H1 (cell line): ENCODE data around the gene TMEM236. TPM values are rescaled to one million over a fixed set of nuclear protein-coding genes. Genes with fewer than 3 reads are reported as not detected.

ENCODE experiments used
- CTCF ChIA-PET: fragments of 300-600 bp; sonication (Branson Sonifier 250); formaldehyde crosslinking; loops from one replicate; lab custom pipeline; 2021; ENCODE audit not compliant: partially characterized antibody; lab: Charles Lee
- POLR2A ChIA-PET: fragments of 300-600 bp; sonication (Branson Sonifier 250); formaldehyde crosslinking; loops from one replicate; lab custom pipeline; 2021; ENCODE audit warnings: inconsistent platforms; ENCODE audit not compliant: partially characterized antibody; lab: Charles Lee
- DNase-seq, 2 experiments: peaks; one replicate each; pipeline versions ENCODE4 v3.0.0 to v3.0.0-alpha.2; 2010 to 2022; ENCODE audit warnings: low spot score in 2 of 2, low read depth in 1 of 2, mixed read lengths in 1 of 2
- FAIRE-seq: peaks from 2 replicates; lab custom pipeline; 2011; peaks lifted over from hg19 to GRCh38; lab: Jason Lieb, UNC
- H2AFZ ChIP-seq: 2 replicates; pipeline ENCODE4 v1.8.1; 2012; ENCODE audit warnings: low read length, inconsistent platforms
- H2AK5ac ChIP-seq: 2 replicates; pipeline ENCODE4 v1.6.1; 2013; ENCODE audit warnings: low read depth, low read length
- H2BK120ac ChIP-seq: replicated peaks from 2 replicates; pipeline ENCODE3; 2013; ENCODE audit warnings: low read depth, low read length, inconsistent platforms
- H2BK12ac ChIP-seq: 2 replicates; pipeline ENCODE4 v1.6.1; 2013; ENCODE audit warnings: low read depth, low read length
- H2BK15ac ChIP-seq: 2 replicates; pipeline ENCODE4 v1.6.1; 2013; ENCODE audit warnings: low read length
- H2BK20ac ChIP-seq: 2 replicates; pipeline ENCODE4 v1.6.1; 2013; ENCODE audit warnings: low read length
- H2BK5ac ChIP-seq: 2 replicates; pipeline ENCODE4 v1.6.1; 2013; ENCODE audit warnings: low read depth, low read length
- H3K14ac ChIP-seq: 2 replicates; pipeline ENCODE4 v1.6.1; 2013; ENCODE audit warnings: inconsistent platforms; ENCODE audit not compliant: insufficient read length
- H3K18ac ChIP-seq: 2 replicates; pipeline ENCODE4 v1.6.1; 2013; ENCODE audit warnings: low read length; ENCODE audit errors: extremely low read depth
- H3K23ac ChIP-seq: 2 replicates; pipeline ENCODE4 v1.6.1; 2013; ENCODE audit warnings: inconsistent platforms; ENCODE audit not compliant: insufficient read length
- H3K23me2 ChIP-seq: 2 replicates; pipeline ENCODE4 v1.6.1; 2013; ENCODE audit warnings: low read depth, low read length
- H3K27ac ChIP-seq: 2 replicates; pipeline ENCODE4 v1.6.1; 2011; ENCODE audit warnings: low read depth, low read length, inconsistent platforms
- H3K27me3 ChIP-seq, 4 experiments: replicated peaks in 1 of 4; 1 replicate in 1 of 4; 2 replicates in 3 of 4; pipeline versions ENCODE4 v1.6.1 to v1.8.1; 2011 to 2013; ENCODE audit warnings: low read length in 3 of 4, mild to moderate bottlenecking in 3 of 4, inconsistent platforms in 2 of 4, mixed read lengths in 2 of 4, moderate library complexity in 1 of 4; ENCODE audit not compliant: control insufficient read depth in 3 of 4, insufficient read depth in 3 of 4; ENCODE audit errors: extremely low read depth in 1 of 4
- H3K36me3 ChIP-seq, 4 experiments: 2 replicates each; pipeline versions ENCODE4 v1.6.1 to v1.8.1; 2011 to 2013; ENCODE audit warnings: mild to moderate bottlenecking in 4 of 4, low read length in 3 of 4, moderate library complexity in 2 of 4, control low read depth in 1 of 4, inconsistent platforms in 1 of 4; ENCODE audit not compliant: insufficient read depth in 4 of 4, control insufficient read depth in 2 of 4
- H3K4ac ChIP-seq: replicated peaks from 2 replicates; pipeline ENCODE3; 2013; ENCODE audit warnings: low read length, low read depth, mixed read lengths, inconsistent platforms; ENCODE audit not compliant: insufficient read length
- H3K4me1 ChIP-seq, 4 experiments: replicated peaks in 1 of 4; 1 replicate in 1 of 4; 2 replicates in 3 of 4; pipeline versions ENCODE4 v1.6.1 to v1.8.1; 2011 to 2013; ENCODE audit warnings: low read length in 3 of 4, inconsistent platforms in 2 of 4, mixed read lengths in 1 of 4; ENCODE audit not compliant: insufficient read depth in 4 of 4, control insufficient read depth in 3 of 4
- H3K4me2 ChIP-seq, 2 experiments: 2 replicates each; pipeline versions ENCODE4 v1.6.1 to v1.8.1; 2011 to 2013; ENCODE audit warnings: low read depth in 2 of 2, low read length in 2 of 2, control low read depth in 1 of 2, inconsistent platforms in 1 of 2, mild to moderate bottlenecking in 1 of 2; ENCODE audit not compliant: insufficient read depth in 1 of 2
- H3K4me3 ChIP-seq, 4 experiments: fragments of 200-600, 300-600 bp in 1 of 4; sonication (generic), shearing (Covaris generic), sonication (Bioruptor Twin) in 1 of 4; 2 replicates each; pipeline versions ENCODE4 v1.5.1 to v1.8.1; 2011 to 2016; ENCODE audit warnings: low read length in 4 of 4, low read depth in 3 of 4, control low read depth in 2 of 4, inconsistent platforms in 2 of 4, mild to moderate bottlenecking in 2 of 4, mixed read lengths in 1 of 4, moderate library complexity in 1 of 4; ENCODE audit not compliant: insufficient read depth in 2 of 4; ENCODE audit errors: extremely low read depth in 1 of 4
- H3K56ac ChIP-seq: replicated peaks from 2 replicates; pipeline ENCODE3; 2013; ENCODE audit warnings: low read depth, mild to moderate bottlenecking, mixed read lengths, low read length, inconsistent platforms; ENCODE audit not compliant: insufficient read length
- H3K79me1 ChIP-seq: 2 replicates; pipeline ENCODE4 v1.6.1; 2013; ENCODE audit warnings: low read depth, low read length, control low read depth
- H3K79me2 ChIP-seq, 2 experiments: 2 replicates each; pipeline versions ENCODE4 v1.6.1 to v1.8.1; 2012 to 2013; ENCODE audit warnings: low read length in 2 of 2, mild to moderate bottlenecking in 2 of 2, inconsistent platforms in 1 of 2; ENCODE audit not compliant: insufficient read depth in 2 of 2, control insufficient read depth in 1 of 2
- H3K9ac ChIP-seq, 4 experiments: replicated peaks in 1 of 4; 1 replicate in 1 of 4; 2 replicates in 3 of 4; pipeline versions ENCODE4 v1.6.1 to v1.8.1; 2011 to 2013; ENCODE audit warnings: low read depth in 3 of 4, low read length in 3 of 4, control low read depth in 2 of 4, mild to moderate bottlenecking in 2 of 4, moderate library complexity in 2 of 4, inconsistent platforms in 1 of 4; ENCODE audit errors: extremely low read depth in 1 of 4
- H3K9me3 ChIP-seq, 2 experiments: 2 replicates each; pipeline versions ENCODE4 v1.6.1 to v1.8.1; 2012 to 2013; ENCODE audit warnings: mild to moderate bottlenecking in 2 of 2, moderate library complexity in 2 of 2, control low read depth in 1 of 2, inconsistent platforms in 1 of 2, low read depth in 1 of 2, low read length in 1 of 2, mixed read lengths in 1 of 2; ENCODE audit not compliant: insufficient read depth in 2 of 2
- H4K20me1 ChIP-seq, 2 experiments: replicated peaks in 1 of 2; 2 replicates each; pipeline versions ENCODE3 to v1.8.1; 2011 to 2013; ENCODE audit warnings: inconsistent platforms in 2 of 2, low read length in 2 of 2, mild to moderate bottlenecking in 1 of 2; ENCODE audit not compliant: insufficient read depth in 2 of 2, control insufficient read depth in 1 of 2
- H4K5ac ChIP-seq: 2 replicates; pipeline ENCODE4 v1.6.1; 2013; ENCODE audit warnings: low read length, low read depth, mixed read lengths, inconsistent platforms; ENCODE audit not compliant: insufficient read length
- H4K8ac ChIP-seq: 2 replicates; pipeline ENCODE4 v1.8.0; 2013; ENCODE audit warnings: mild to moderate bottlenecking, moderate library complexity, low read length, inconsistent platforms; ENCODE audit not compliant: insufficient read depth; ENCODE audit errors: extremely low read depth
- H4K91ac ChIP-seq: replicated peaks from 2 replicates; pipeline ENCODE3; 2013; ENCODE audit warnings: low read length, mixed read lengths, inconsistent platforms; ENCODE audit not compliant: insufficient read length
- E2F6 ChIP-seq: IDR thresholded peaks from 2 replicates; pipeline ENCODE4 v1.6.1; 2012; ENCODE audit warnings: inconsistent platforms
- KDM1A ChIP-seq: fragments of 200-600, 300-600 bp; sonication (generic); IDR thresholded peaks from 2 replicates; pipeline ENCODE4 v1.7.1; 2016; ENCODE audit warnings: mild to moderate bottlenecking, low read length, borderline replicate concordance
- NANOG ChIP-seq: IDR thresholded peaks from 2 replicates; pipeline ENCODE4 v1.6.1; 2011; ENCODE audit warnings: low read length, low read depth, mild to moderate bottlenecking, inconsistent platforms; ENCODE audit not compliant: insufficient read depth, poor library complexity, severe bottlenecking
- POLR2A ChIP-seq, 2 experiments: IDR thresholded peaks; 1 replicate in 1 of 2; 2 replicates in 1 of 2; pipeline ENCODE4 v1.6.1; 2011; ENCODE audit warnings: low read depth in 2 of 2, low read length in 2 of 2, mild to moderate bottlenecking in 2 of 2; ENCODE audit errors: control extremely low read depth in 1 of 2
- POU5F1 ChIP-seq: IDR thresholded peaks from 2 replicates; pipeline ENCODE4 v1.6.1; 2011; ENCODE audit warnings: low read depth, mild to moderate bottlenecking, low read length, moderate library complexity
- RFX5 ChIP-seq: IDR thresholded peaks from 2 replicates; pipeline ENCODE4 v1.6.1; 2011; ENCODE audit warnings: low read depth, low read length, improper control_type of control experiment, borderline replicate concordance
- WGBS, 2 experiments: shearing (Covaris generic) in 1 of 2; methylation state at CpG; one replicate each; pipeline versions ENCODE4 v1.1.6 to v1.1.7; 2013 to 2015; ENCODE audit warnings: low lambda C conversion rate in 2 of 2, mixed read lengths in 2 of 2, inconsistent platforms in 1 of 2, low coverage in 1 of 2, missing lambda C conversion rate in 1 of 2; ENCODE audit not compliant: insufficient replicate concordance in 2 of 2, insufficient coverage in 1 of 2, insufficient read length in 1 of 2; ENCODE audit errors: extremely low coverage in 1 of 2, missing lambda C conversion rate in 1 of 2; 5-methylcytosine and 5-hydroxymethylcytosine counted together
- polyA plus RNA-seq, 7 experiments: library from polyadenylated mRNA; depleted of rRNA in 3 of 7; stranded (reverse) in 5 of 7; unstranded in 2 of 7; fragments of >200 nt in 5 of 7; fragments of 200-250 nt in 2 of 7; gene quantifications; 1 replicate in 5 of 7; 2 replicates in 1 of 7; 4 replicates in 1 of 7; pipeline versions ENCODE4 v1.2.1 to v1.2.3, GENCODE V29; 2011 to 2013; ENCODE audit warnings: missing spikeins in 2 of 7, mixed read lengths in 2 of 7
- total RNA-seq: library from RNA; stranded (reverse); fragmentation: NEBNext Ultra II Directional; extraction: Animal tissue kit (Norgen Biotek cat#: 25700); gene quantifications from 2 replicates; pipeline ENCODE4 v1.2.1, GENCODE V29; 2021

The TMEM236 gene
- total and polyA plus RNA-seq, 2 of the 8 experiments (the other 6 are each of a cell fraction or from before 2014, with no cell fraction given) = 0.02 to 0.07 TPM

GRCh38 chr10:17842641-17843040 is 90.6 kb downstream of the TMEM236 start:
- H3K14ac ChIP-seq = no peak overlapping the region
- no peaks in the 10 kb centered on the region for H3K36me3 ChIP-seq
- H3K23me2 ChIP-seq = no peaks in the 10 kb centered on the region
- H3K4me3 ChIP-seq = no peak overlapping the region
- no peak overlapping the region for H3K9ac ChIP-seq
- no peak for FAIRE-seq
- H2BK15ac ChIP-seq = no peak overlapping the region
- H4K8ac ChIP-seq = no peak overlapping the region
- POLR2A ChIA-PET = no interaction called here
- H2BK120ac ChIP-seq = no peak overlapping the region
- CTCF ChIA-PET = interaction anchor here (0.5 kb wide), 1 partner anchor 158 kb away, joined by 3 read pairs; no protein-coding TSS in a partner anchor
- no peak overlapping the region for H3K4me2 ChIP-seq
- H3K56ac ChIP-seq = no peak overlapping the region
- no peak overlapping the region for H2BK5ac ChIP-seq
- no peaks in the 10 kb centered on the region for H3K4me1 ChIP-seq
- no peak overlapping the region for H2AFZ ChIP-seq
- no peak overlapping the region for H2BK12ac ChIP-seq
- no peak for TF ChIP-seq E2F6
- TF ChIP-seq NANOG = no peak
- TF ChIP-seq POU5F1 = no peak
- TF ChIP-seq POLR2A (IDR thresholded peaks at IDR 0.05; ENCODE audit: control extremely low read depth in 1 of 2, low read depth in 2 of 2, low read length in 2 of 2) = no peak
- no peak for TF ChIP-seq KDM1A
- TF ChIP-seq RFX5 = no peak
- H3K23ac ChIP-seq = no peak overlapping the region
- H3K79me1 ChIP-seq = no peaks in the 10 kb centered on the region
- no peaks in the 10 kb centered on the region for H3K27me3 ChIP-seq
- H3K4ac ChIP-seq = no peak overlapping the region
- H2BK20ac ChIP-seq = no peak overlapping the region
- H3K79me2 ChIP-seq = no peaks in the 10 kb centered on the region
- no peak overlapping the region for H3K27ac ChIP-seq
- no peak overlapping the region for H3K18ac ChIP-seq
- no peak overlapping the region for H4K91ac ChIP-seq
- DNase-seq = no peak
- no peaks in the 10 kb centered on the region for H3K9me3 ChIP-seq
- no peak overlapping the region for H4K5ac ChIP-seq
- 89% methylated on average over 5 of the region's 5 CpGs; no CpG with 5 or more reads in 1 of the 2 experiments for WGBS, 2 experiments
- no peak overlapping the region for H2AK5ac ChIP-seq
- no peaks in the 10 kb centered on the region for H4K20me1 ChIP-seq
